GM19455 (cell line): ENCODE results near the gene UNC5B.

Experiments used
- ATAC-seq: cut with Tn5 transposase; IDR thresholded peaks from one replicate; pipeline ENCODE4 v1.9.1; 2021; ENCODE audit not compliant: unreplicated experiment

UNC5B gene

GRCh38 chr10:71212318-71213126 is at the start of gene UNC5B:
Gene UNC5B (plus strand): TSS chr10:71212570. CDS start chr10:71212986, 416 bp downstream.
- ATAC-seq = no peak

- ATAC-seq = no peak
These were observed 38.9 kb upstream of the UNC5B start for GRCh38 chr10:71173466-71173865.

GRCh38 chr10:71176661-71177060 is 35.7 kb upstream of the UNC5B start:
- ATAC-seq = no peak

- ATAC-seq = no peak
These were observed 34.6 kb upstream of the UNC5B start for GRCh38 chr10:71177651-71178199.

GRCh38 chr10:71178880-71179279 is 33.5 kb upstream of the UNC5B start:
- no peak for ATAC-seq

- ATAC-seq = no peak
These were observed 33.0 kb upstream of the UNC5B start for GRCh38 chr10:71179382-71179781.

- no peak for ATAC-seq
These were observed 27.9 kb upstream of the UNC5B start for GRCh38 chr10:71184421-71184820.

GRCh38 chr10:71185209-71185608 is 27.2 kb upstream of the UNC5B start:
- ATAC-seq = no peak

GRCh38 chr10:71187197-71187596 is 25.2 kb upstream of the UNC5B start:
- no peak for ATAC-seq

GRCh38 chr10:71187600-71187999 is 24.8 kb upstream of the UNC5B start:
- no peak for ATAC-seq

- ATAC-seq = no peak
These were observed 24.2 kb upstream of the UNC5B start for GRCh38 chr10:71188201-71188600.

GRCh38 chr10:71191019-71191418 is 21.4 kb upstream of the UNC5B start:
- ATAC-seq = no peak

GRCh38 chr10:71191551-71192076 is 20.8 kb upstream of the UNC5B start:
- no peak for ATAC-seq

GRCh38 chr10:71193516-71193915 is 18.9 kb upstream of the UNC5B start:
- ATAC-seq = no peak

GRCh38 chr10:71197955-71198354 is 14.4 kb upstream of the UNC5B start:
- no peak for ATAC-seq

- ATAC-seq = no peak
These were observed 10.5 kb upstream of the UNC5B start for GRCh38 chr10:71201849-71202248.

GRCh38 chr10:71202314-71202713 is 10.1 kb upstream of the UNC5B start:
- ATAC-seq = no peak

- ATAC-seq = no peak
These were observed 9.2 kb upstream of the UNC5B start for GRCh38 chr10:71203124-71203523.

- ATAC-seq = no peak
These were observed 8.7 kb upstream of the UNC5B start for GRCh38 chr10:71203716-71204115.

- no peak for ATAC-seq
These were observed 7.6 kb upstream of the UNC5B start for GRCh38 chr10:71204746-71205145.

- ATAC-seq = no peak
These were observed 6.9 kb upstream of the UNC5B start for GRCh38 chr10:71205468-71205867.

GRCh38 chr10:71206911-71207310 is 5.5 kb upstream of the UNC5B start:
- no peak for ATAC-seq
